Suprapubic skin (tissue), 4 donors: ENCODE data around the gene SYT14. TPM values are rescaled to one million over a fixed set of nuclear protein-coding genes. Genes with fewer than 3 reads are reported as not detected.

Experiments used
- DNase-seq, 2 donors: peaks; one replicate each; pipeline ENCODE4 v3.0.0-alpha.2; 2019; ENCODE audit warnings: low spot score in 2 of 2
- H3K27ac ChIP-seq: fragments of 200-600 bp; sonication (generic); one replicate; pipeline ENCODE4 v1.5.1; 2019
- H3K27me3 ChIP-seq: fragments of 200-600 bp; sonication (generic); one replicate; pipeline ENCODE4 v1.5.1; 2019
- H3K36me3 ChIP-seq: fragments of 200-600 bp; sonication (generic); one replicate; pipeline ENCODE4 v1.5.1; 2019
- H3K4me1 ChIP-seq: fragments of 200-600 bp; sonication (generic); one replicate; pipeline ENCODE4 v1.5.1; 2019
- H3K4me3 ChIP-seq: fragments of 200-600 bp; sonication (generic); one replicate; pipeline ENCODE4 v1.5.1; 2019; ENCODE audit warnings: mild to moderate bottlenecking
- H3K9me3 ChIP-seq: fragments of 200-600 bp; sonication (generic); one replicate; pipeline ENCODE4 v1.5.1; 2019
- CTCF ChIP-seq, 2 donors: fragments of 200-600 bp in 1 of 2; fragments of 450-650 bp in 1 of 2; sonication (generic) in 1 of 2; IDR thresholded peaks; one replicate each; pipeline ENCODE4 v1.5.1; 2016 to 2019; ENCODE audit warnings: antibody characterized with exemption in 2 of 2, mild to moderate bottlenecking in 1 of 2, moderate library complexity in 1 of 2
- EP300 ChIP-seq: sonication (generic); formaldehyde crosslinking; IDR thresholded peaks from one replicate; pipeline ENCODE4 v1.6.1; 2017; ENCODE audit warnings: antibody characterized with exemption
- POLR2A ChIP-seq, 2 donors: fragments of 450-650 bp; IDR thresholded peaks; one replicate each; pipeline ENCODE4 v1.6.1; 2017; ENCODE audit warnings: antibody characterized with exemption in 2 of 2, mild to moderate bottlenecking in 2 of 2, moderate library complexity in 2 of 2
- POLR2AphosphoS5 ChIP-seq, 3 donors: sonication (generic); formaldehyde crosslinking; IDR thresholded peaks; one replicate each; pipeline ENCODE4 v1.6.1; 2017; ENCODE audit warnings: antibody characterized with exemption in 3 of 3
- WGBS: methylation state at CpG from one replicate; pipeline ENCODE4 v1.1.5; 2018; 5-methylcytosine and 5-hydroxymethylcytosine counted together
- total RNA-seq, 4 donors: library from RNA; depleted of rRNA; stranded (reverse); fragments of >200 nt; gene quantifications; one replicate each; pipeline ENCODE4 v1.1.0, GENCODE V29; 2016

The SYT14 gene
- total RNA-seq, 4 donors from 2014 or later, result 0.26 TPM; not detected in 3

- Histone ChIP-seq H3K4me3 (no peak overlapping the region), H3K4me1 (no peaks in the 10 kb centered on the region), H3K9me3 (no peaks in the 10 kb centered on the region), H3K36me3 (no peaks in the 10 kb centered on the region), H3K27me3 (no peaks in the 10 kb centered on the region), H3K27ac (no peak overlapping the region)
- DNase-seq, result no peak
- no peak for TF ChIP-seq EP300
- TF ChIP-seq CTCF (IDR thresholded peaks at IDR 0.05), result no peak
- no peak for TF ChIP-seq POLR2AphosphoS5 (IDR thresholded peaks at IDR 0.05)
- TF ChIP-seq POLR2A (IDR thresholded peaks at IDR 0.05), result no peak
- 60% methylated on average over 1 of the region's 1 CpG for WGBS
Observed at GRCh38 chr1:210053126-210053525, 115.1 kb downstream of the SYT14 start.

- Histone ChIP-seq H3K27me3 (no peaks in the 10 kb centered on the region), H3K36me3 (no peaks in the 10 kb centered on the region), H3K27ac (no peak overlapping the region), H3K4me1 (no peaks in the 10 kb centered on the region), H3K4me3 (no peak overlapping the region), H3K9me3 (no peaks in the 10 kb centered on the region)
- TF ChIP-seq EP300, result no peak
- TF ChIP-seq POLR2A (IDR thresholded peaks at IDR 0.05), result no peak
- TF ChIP-seq CTCF (IDR thresholded peaks at IDR 0.05), result no peak
- TF ChIP-seq POLR2AphosphoS5 (IDR thresholded peaks at IDR 0.05), result no peak
- DNase-seq, result no peak
Observed at GRCh38 chr1:210057593-210057992, 119.6 kb downstream of the SYT14 start.

- DNase-seq, result no peak
- H3K27me3 ChIP-seq, result no peaks in the 10 kb centered on the region
- 13% methylated on average over 1 of the region's 1 CpG for WGBS
- no peaks in the 10 kb centered on the region for H3K36me3 ChIP-seq
- H3K4me3 ChIP-seq, result no peak overlapping the region
- no peaks in the 10 kb centered on the region for H3K9me3 ChIP-seq
- no peak for TF ChIP-seq EP300
- no peak for TF ChIP-seq CTCF (IDR thresholded peaks at IDR 0.05)
- TF ChIP-seq POLR2AphosphoS5 (IDR thresholded peaks at IDR 0.05), result no peak
- TF ChIP-seq POLR2A (IDR thresholded peaks at IDR 0.05), result no peak
- H3K27ac ChIP-seq, result no peak overlapping the region
- H3K4me1 ChIP-seq, result no peaks in the 10 kb centered on the region
Observed at GRCh38 chr1:210061992-210062391, 124.0 kb downstream of the SYT14 start.

GRCh38 chr1:210070531-210070930, 132.5 kb downstream of the SYT14 start:
- H3K4me3 ChIP-seq, result no peak overlapping the region
- no peaks in the 10 kb centered on the region for H3K9me3 ChIP-seq
- no peaks in the 10 kb centered on the region for H3K27me3 ChIP-seq
- TF ChIP-seq POLR2A (IDR thresholded peaks at IDR 0.05) (no peak), EP300 (no peak), CTCF (IDR thresholded peaks at IDR 0.05) (no peak)
- H3K27ac ChIP-seq, result no peak overlapping the region
- no peaks in the 10 kb centered on the region for H3K4me1 ChIP-seq
- 77% methylated on average over 3 of the region's 3 CpGs for WGBS
- no peaks in the 10 kb centered on the region for H3K36me3 ChIP-seq
- no peak for DNase-seq

GRCh38 chr1:210072129-210072528, 134.1 kb downstream of the SYT14 start:
- Histone ChIP-seq H3K4me3 (no peak overlapping the region), H3K9me3 (no peaks in the 10 kb centered on the region), H3K27me3 (no peaks in the 10 kb centered on the region), H3K36me3 (no peaks in the 10 kb centered on the region), H3K4me1 (no peaks in the 10 kb centered on the region), H3K27ac (no peak overlapping the region)
- no peak for DNase-seq
- TF ChIP-seq POLR2A (IDR thresholded peaks at IDR 0.05) (no peak), CTCF (IDR thresholded peaks at IDR 0.05) (no peak), POLR2AphosphoS5 (IDR thresholded peaks at IDR 0.05) (no peak), EP300 (no peak)
